LHCN-M2 (cell line): ENCODE results near the gene ZNF827. TPM values are rescaled to one million over a fixed set of nuclear protein-coding genes. Genes with fewer than 3 reads are reported as not detected.
A peak's percentile ranks its signal among the peaks of the same experiment; 100 is the strongest.

ENCODE experiments used
- DNase-seq: peaks from one replicate; pipeline ENCODE4 v3.0.0-alpha.2; 2012; ENCODE audit warnings: low read depth
- total RNA-seq: library from RNA; depleted of rRNA; stranded (reverse); fragments of >200 nt; gene quantifications from 2 replicates; pipeline ENCODE4 v1.2.3, GENCODE V29; 2014

ZNF827 gene
- total RNA-seq, 1 experiment from 2014 or later, result 4.2 TPM

- no peak for DNase-seq
Observed at GRCh38 chr4:145829629-145830395, 108.8 kb downstream of the ZNF827 start.

DNA sequence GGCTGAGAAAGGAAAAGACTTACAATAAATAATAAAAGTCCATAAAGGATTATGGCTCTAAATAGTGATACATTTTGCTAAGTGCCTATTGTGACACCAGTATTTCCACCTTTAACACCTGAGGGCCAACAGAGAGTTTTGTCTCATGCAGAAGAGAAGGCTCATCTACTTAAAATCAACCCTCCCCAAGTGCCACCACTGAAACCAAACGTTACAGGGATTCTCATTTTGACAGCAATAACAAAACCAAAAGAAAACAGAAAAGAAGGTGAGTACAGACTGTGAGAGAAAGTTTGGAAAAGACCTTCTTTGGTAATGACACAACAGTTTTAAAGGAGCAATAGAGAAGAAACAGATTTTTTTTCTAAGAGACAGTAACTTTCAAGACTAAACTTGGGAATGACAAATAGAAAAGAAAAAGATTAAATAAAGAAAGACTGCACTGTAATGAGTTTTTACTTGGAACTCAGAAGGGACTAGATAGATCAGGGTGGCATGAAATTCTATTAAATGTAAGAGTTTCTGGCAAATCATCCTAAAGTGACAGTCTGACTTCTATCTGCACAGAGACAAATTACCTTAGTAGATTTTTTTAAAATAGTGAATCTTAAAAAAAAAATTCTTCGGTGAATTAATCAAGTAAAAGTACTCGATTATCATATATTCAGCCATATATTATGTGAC is 109.7 kb downstream of the ZNF827 start:
- DNase-seq, result no peak

GRCh38 chr4:145827885-145828284 is 110.7 kb downstream of the ZNF827 start:
- DNase-seq, result no peak

DNA sequence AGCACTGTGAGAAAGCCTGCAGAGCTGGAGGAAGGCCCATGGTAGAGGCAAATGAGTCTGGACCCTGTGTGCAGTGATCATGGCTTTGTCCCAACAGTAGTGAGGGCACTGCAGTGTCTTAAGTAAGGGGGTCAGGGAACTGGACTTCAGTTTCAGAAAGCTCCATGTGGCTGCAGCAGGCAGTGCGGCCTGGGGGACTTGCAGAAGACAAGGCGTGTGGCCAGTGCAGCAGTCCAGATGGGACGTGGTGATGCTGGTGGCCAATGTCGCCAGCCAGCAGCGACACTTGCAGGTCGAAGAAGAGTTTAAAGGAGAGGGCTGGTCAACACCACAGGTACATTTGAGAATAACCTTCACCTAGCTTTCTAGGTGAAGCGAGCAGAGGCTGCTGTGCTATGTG is 113.4 kb downstream of the ZNF827 start:
- no peak for DNase-seq

DNA sequence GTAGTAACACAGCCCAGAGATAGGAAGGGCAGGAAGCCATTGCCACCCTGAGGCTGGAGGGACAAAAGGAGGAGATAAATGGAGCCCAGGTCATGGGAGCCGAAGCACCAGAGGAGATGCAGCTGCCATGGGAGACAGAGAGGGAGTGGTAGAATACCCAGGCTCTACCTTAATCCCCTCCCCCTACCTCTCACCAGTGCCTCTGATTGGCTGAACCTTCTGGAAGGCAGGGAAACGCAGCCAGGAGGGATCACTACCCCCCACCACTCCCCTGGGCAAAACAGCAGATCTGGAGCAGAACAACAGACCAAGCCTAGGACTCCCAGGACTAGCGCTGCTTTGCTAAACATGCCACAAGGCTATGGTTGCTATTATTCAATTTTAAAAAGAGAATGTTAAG is 114.2 kb downstream of the ZNF827 start:
- no peak for DNase-seq

- no peak for DNase-seq
Observed at GRCh38 chr4:145823743-145824142, 114.9 kb downstream of the ZNF827 start.

DNA sequence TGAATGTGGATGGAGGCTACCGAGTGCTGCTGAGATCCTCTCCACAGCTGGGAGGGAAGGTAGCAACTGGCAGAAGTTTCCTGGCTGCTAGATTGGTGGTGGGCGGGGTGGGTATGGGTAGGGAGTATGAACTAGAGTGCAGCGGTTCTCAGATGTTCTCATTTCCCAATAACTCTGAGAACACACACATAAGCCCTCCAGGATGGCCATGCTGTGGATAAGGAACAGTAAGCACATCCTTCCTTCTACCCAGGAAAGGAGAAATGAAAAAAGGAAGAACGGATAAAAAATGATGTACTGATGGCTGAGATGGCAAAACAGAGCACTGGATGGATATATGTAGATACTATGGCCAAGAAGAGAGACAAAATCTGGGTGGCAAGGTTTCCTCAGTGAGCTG is 116.0 kb downstream of the ZNF827 start:
- DNase-seq, result no peak

DNA sequence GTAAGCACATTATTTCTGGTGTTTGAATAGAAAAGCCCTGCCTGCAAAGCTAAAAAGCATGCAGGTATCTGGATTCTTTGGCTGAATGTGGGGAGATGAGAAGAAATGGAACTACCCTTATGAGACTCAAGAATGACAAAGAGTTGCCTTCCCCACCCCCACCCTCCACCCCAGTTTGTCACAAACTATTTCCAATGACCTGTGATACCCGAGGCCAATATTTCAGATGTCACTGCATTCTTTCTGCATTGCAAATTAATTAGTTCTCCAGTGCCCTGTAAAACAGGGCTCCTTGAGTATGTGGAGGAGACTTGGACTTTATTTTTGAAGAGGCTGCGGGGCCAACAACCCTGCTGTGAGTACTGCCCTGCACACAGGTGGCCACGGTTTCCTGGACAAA is 116.4 kb downstream of the ZNF827 start:
- no peak for DNase-seq

DNA sequence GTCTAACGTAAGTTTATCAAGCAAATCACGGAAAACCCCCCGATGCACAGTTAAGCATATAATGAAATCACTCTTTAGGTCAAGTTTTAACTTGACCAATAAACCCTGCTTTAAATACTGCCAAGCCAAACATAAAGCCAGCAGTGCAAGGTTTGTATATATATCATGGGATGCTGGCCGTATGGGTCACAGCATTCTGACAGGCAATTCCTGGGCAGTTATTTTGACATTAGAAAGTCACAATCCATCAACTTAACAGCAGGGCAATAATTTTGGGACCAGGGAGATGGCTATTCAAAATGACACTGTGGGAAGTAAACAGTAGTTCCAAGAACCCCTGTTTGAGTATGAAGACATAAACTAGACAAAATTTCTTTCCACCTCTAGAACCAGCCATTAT is 116.9 kb downstream of the ZNF827 start:
- DNase-seq, result no peak

DNA sequence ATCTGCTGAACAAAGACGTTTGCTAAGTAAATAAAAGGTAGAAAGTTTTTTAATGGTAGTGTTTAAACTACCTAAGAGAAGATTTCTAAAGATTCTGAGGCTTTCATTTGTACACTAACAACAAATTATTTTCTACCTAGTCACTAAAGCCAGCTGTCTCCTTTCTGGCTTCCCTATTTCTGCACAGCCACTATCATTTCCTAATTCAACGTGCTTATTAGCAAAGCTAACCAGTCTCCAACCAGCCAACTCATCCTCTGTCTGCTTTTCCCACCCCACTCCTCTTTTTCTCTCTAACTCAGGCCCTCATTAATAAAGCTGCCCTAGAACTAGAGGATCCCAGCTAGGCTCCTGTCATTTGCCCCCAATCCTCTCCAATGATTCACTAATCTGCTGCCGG is 118.2 kb downstream of the ZNF827 start:
- peak; percentile 62 for DNase-seq

DNA sequence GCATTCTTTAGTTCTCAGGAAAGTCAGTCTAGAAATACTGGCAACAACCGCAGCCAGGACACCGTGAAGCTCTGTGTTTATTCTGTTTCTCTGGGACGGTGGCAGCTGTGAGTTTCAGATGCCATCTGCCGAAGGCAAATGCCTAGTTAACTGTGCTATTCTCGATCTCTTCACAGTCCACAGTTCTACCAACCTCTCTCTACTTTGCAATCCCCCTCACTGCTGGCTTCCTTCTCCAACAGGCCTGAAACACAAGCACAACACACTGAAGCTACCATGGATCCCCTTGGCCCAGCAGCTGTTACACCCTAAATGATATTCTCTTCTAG is 118.8 kb downstream of the ZNF827 start:
- peak; percentile 68 for DNase-seq

- DNase-seq, result no peak
Observed at GRCh38 chr4:145819101-145819852, 119.3 kb downstream of the ZNF827 start.

DNA sequence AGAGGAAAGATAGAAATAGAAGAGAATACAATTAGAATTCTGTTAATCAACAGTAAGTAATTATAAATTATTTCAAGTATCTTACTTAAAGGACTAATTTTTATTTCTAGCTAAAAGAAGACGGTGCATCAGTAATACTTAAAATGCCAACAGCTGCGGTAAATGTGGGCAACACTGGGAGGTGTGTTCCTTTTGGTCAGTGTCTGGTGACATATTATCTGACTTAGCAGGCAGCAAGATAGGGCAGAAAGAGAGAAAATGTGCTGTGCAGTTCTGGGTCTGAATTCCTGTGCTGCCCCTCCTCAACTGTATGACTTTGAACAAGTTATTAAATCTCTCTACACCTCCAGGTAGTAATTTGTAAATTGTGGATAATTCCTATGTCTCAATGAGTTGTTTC is 120.6 kb downstream of the ZNF827 start:
- DNase-seq, result peak; percentile 54

DNA sequence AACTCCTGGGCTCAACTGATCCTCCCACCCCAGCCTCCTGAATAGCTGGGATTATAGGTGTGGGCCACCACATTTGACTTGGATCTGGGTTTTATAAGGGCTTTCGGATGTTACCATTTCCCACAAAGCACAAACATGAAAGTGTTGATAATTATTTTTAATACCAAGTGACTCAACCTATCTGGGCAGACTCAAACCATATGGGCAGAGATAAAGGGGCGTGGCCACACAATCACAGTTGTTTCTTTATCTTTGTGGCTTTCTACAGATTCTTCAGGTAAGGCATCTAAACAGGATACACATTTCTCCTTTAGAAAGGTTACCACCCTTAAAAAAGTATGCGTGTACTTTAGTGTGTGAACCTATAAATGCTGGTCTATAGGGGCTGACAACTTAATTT is 122.5 kb downstream of the ZNF827 start:
- no peak for DNase-seq

- DNase-seq, result no peak
Observed at GRCh38 chr4:145815626-145816025, 123.0 kb downstream of the ZNF827 start.

- no peak for DNase-seq
Observed at GRCh38 chr4:145815027-145815612, 123.5 kb downstream of the ZNF827 start.

- DNase-seq, result peak; percentile 25
Observed at GRCh38 chr4:145814246-145814645, 124.4 kb downstream of the ZNF827 start.

- DNase-seq, result no peak
Observed at GRCh38 chr4:145812919-145813318, 125.7 kb downstream of the ZNF827 start.

GRCh38 chr4:145808848-145809512 is 129.6 kb downstream of the ZNF827 start:
- DNase-seq, result no peak

GRCh38 chr4:145808021-145808650 is 130.5 kb downstream of the ZNF827 start:
- DNase-seq, result peak; percentile 94

DNA sequence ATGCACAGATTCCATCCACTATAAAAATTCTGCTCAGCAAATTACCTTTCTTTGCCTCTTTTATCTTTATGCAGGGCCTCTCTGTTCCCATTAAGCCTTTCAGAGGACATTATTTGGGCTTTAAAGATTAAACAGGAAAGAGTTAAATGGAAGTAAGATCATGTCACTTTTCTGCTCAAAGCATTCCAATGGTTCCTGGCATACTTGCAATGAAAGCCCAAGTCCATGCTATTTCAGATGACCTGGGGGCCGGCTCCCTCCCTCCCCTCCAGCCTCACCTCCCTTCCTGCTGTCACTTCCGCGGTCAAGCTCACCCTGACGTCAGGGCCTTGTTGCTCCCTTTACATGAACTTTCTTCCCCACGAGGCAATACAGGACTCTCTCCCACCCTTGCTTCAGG is 133.1 kb downstream of the ZNF827 start:
- no peak for DNase-seq
